HL-60 (cell line): ENCODE results near the gene KIF26B.
A peak's percentile ranks its signal among the peaks of the same experiment; 100 is the strongest.

Experiments
- DNase-seq, 2 experiments: peaks; one replicate each; pipeline ENCODE4 v3.0.0-alpha.2; 2010 to 2020; ENCODE audit warnings: low read depth in 1 of 2, low spot score in 1 of 2
- H3K27ac ChIP-seq: fragments of 250-450 bp; sonication (Bioruptor Pico); replicated peaks from 2 replicates; pipeline ENCODE4 v1.5.1; 2020; ENCODE audit warnings: mild to moderate bottlenecking, moderate library complexity
- H3K27me3 ChIP-seq: fragments of 250-450 bp; sonication (Bioruptor Pico); 2 replicates; pipeline ENCODE4 v1.5.1; 2021; ENCODE audit warnings: mild to moderate bottlenecking, moderate library complexity; ENCODE audit not compliant: insufficient read depth, poor library complexity, severe bottlenecking
- H3K4me3 ChIP-seq: replicated peaks from 2 replicates; pipeline ENCODE4 v1.5.1; 2011; ENCODE audit warnings: mild to moderate bottlenecking, control low read depth, low read length; ENCODE audit not compliant: insufficient read depth
- CTCF ChIP-seq: IDR thresholded peaks from one replicate; pipeline ENCODE4 v1.5.1; 2011; ENCODE audit warnings: low read length, control low read depth, inconsistent platforms; ENCODE audit not compliant: insufficient read depth
- GABPA ChIP-seq: IDR thresholded peaks from 2 replicates; pipeline ENCODE4 v1.6.1; 2012; ENCODE audit warnings: low read depth
- POLR2AphosphoS5 ChIP-seq: IDR thresholded peaks from 2 replicates; pipeline ENCODE4 v1.6.1; 2012; ENCODE audit warnings: low read depth
- SPI1 ChIP-seq: IDR thresholded peaks from 2 replicates; pipeline ENCODE4 v1.6.1; 2012; ENCODE audit warnings: low read depth, mild to moderate bottlenecking, borderline replicate concordance
- TF ChIP-seq, protein P1 (sequence below): IDR thresholded peaks from 2 replicates; pipeline ENCODE4 v1.6.1; 2012; ENCODE audit warnings: low read depth; ENCODE audit not compliant: insufficient replicate concordance

KIF26B gene

DNA sequence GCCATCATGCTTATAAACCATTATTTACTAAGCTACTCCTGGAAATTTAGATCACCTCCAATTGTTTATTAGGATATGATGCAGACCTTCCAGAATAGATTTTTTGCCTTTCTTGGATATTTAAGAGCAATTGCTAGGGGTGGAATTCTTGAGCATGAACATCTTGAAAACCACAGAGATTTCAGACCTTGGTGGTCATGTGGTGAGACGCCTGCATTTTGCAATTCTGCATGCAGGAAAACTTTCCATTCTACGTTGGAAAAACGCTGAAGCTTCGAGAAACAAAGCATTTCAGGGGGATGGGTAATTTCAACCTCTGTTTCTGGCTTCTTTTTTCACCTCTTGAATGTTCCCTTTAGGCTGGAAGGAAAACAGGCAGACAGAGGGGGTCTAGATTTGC is 596.3 kb downstream of the KIF26B start:
- no peak for TF ChIP-seq CTCF
- Histone ChIP-seq H3K4me3 (no peak overlapping the region), H3K27me3 (no peaks in the 10 kb centered on the region), H3K27ac (no peak overlapping the region)
- peak in 1 of 2 experiments; percentile 5 for DNase-seq

- DNase-seq: no peak
- TF ChIP-seq, protein P1, sequence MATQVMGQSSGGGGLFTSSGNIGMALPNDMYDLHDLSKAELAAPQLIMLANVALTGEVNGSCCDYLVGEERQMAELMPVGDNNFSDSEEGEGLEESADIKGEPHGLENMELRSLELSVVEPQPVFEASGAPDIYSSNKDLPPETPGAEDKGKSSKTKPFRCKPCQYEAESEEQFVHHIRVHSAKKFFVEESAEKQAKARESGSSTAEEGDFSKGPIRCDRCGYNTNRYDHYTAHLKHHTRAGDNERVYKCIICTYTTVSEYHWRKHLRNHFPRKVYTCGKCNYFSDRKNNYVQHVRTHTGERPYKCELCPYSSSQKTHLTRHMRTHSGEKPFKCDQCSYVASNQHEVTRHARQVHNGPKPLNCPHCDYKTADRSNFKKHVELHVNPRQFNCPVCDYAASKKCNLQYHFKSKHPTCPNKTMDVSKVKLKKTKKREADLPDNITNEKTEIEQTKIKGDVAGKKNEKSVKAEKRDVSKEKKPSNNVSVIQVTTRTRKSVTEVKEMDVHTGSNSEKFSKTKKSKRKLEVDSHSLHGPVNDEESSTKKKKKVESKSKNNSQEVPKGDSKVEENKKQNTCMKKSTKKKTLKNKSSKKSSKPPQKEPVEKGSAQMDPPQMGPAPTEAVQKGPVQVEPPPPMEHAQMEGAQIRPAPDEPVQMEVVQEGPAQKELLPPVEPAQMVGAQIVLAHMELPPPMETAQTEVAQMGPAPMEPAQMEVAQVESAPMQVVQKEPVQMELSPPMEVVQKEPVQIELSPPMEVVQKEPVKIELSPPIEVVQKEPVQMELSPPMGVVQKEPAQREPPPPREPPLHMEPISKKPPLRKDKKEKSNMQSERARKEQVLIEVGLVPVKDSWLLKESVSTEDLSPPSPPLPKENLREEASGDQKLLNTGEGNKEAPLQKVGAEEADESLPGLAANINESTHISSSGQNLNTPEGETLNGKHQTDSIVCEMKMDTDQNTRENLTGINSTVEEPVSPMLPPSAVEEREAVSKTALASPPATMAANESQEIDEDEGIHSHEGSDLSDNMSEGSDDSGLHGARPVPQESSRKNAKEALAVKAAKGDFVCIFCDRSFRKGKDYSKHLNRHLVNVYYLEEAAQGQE: no peak
- TF ChIP-seq CTCF (no peak), GABPA (no peak), POLR2AphosphoS5 (no peak), SPI1 (no peak)
- Histone ChIP-seq H3K27ac (no peak overlapping the region), H3K27me3 (no peaks in the 10 kb centered on the region), H3K4me3 (no peak overlapping the region)
Observed at GRCh38 chr1:245751726-245752470, 597.1 kb downstream of the KIF26B start.

GRCh38 chr1:245752561-245752960 is 597.8 kb downstream of the KIF26B start:
- DNase-seq: no peak
- Histone ChIP-seq H3K27ac (no peak overlapping the region), H3K27me3 (no peaks in the 10 kb centered on the region), H3K4me3 (no peak overlapping the region)
- TF ChIP-seq POLR2AphosphoS5 (no peak), CTCF (no peak), SPI1 (no peak), GABPA (no peak)
- TF ChIP-seq, protein P1: no peak

DNA sequence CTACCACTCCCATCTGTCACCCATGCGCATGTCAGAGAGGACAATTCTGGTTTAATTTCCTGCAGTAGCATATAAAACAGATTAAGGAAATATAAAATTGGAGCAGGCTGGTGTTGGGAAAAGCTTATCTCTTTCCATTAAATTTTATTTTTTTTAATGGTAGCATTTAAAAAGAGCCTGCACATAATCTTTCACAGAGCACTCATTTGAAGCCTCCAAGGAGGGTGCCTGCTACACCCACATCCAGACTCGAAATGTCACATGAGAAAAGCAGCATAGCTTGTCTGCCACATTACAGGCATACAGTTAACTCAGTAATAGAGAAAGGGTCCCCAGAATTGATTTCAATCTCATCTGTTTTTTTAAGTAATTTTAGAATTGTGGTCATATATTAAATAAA is 599.0 kb downstream of the KIF26B start:
- DNase-seq: no peak
- TF ChIP-seq GABPA: no peak
- TF ChIP-seq CTCF: no peak
- TF ChIP-seq POLR2AphosphoS5: no peak
- TF ChIP-seq, protein P1: no peak
- no peak for TF ChIP-seq SPI1
- no peak overlapping the region for H3K4me3 ChIP-seq
- no peak overlapping the region for H3K27ac ChIP-seq
- no peaks in the 10 kb centered on the region for H3K27me3 ChIP-seq
